Measurements from ENCODE around the gene BRAT1.
A peak's percentile ranks its signal among the peaks of the same experiment; 100 is the strongest.

BRAT1 gene

DNA sequence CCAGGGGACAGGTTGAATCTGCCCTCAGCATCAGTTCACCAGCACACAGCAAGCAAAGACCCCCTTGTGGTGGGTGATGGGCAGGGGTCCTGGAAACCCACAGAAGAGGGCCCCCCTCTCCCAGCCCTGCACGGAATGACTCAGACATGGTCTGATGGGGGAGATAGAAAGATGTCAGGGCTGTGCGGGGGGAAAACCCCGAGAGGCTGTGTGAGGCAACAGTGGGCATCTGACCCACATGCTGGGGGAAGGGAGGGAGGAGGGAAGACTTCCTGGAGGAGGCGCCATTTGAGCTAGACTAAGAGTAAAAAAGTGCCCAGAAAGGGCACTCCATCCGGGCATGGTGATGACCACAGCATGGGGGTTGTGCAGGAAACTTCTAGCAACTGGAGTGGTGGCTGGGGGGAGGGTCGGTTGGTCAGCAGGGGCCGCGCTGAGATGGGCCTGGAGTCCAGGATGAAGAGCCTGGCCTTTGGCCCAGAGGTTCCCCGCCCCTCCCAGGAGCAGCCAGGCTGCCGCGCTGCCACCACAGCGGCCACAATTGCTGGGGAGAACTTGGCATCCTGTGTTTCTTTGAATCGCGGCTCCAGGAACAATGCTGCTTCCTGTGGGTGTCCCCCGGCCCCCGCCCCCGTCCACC is 33.3 kb downstream of the BRAT1 start:
- no peak overlapping the region for H3K4me3 ChIP-seq (ENCODE audit: low read depth, low read length)
- no peak for TF ChIP-seq CTCF (IDR thresholded peaks at IDR 0.05; ENCODE audit: low read depth, low read length, missing control alignments)
- DNase-seq (ENCODE audit: low read depth) = no peak

- TF ChIP-seq CTCF (IDR thresholded peaks at IDR 0.05; ENCODE audit: low read depth, low read length, missing control alignments) = no peak
- H3K4me3 ChIP-seq (ENCODE audit: low read depth, low read length) = no peak overlapping the region
- DNase-seq (ENCODE audit: low read depth) = no peak
Measured at GRCh38 chr7:2521341-2521745, 34.0 kb downstream of the BRAT1 start.

- DNase-seq (ENCODE audit: low read depth) = no peak
Measured at GRCh38 chr7:2520761-2521290, 34.5 kb downstream of the BRAT1 start.

GRCh38 chr7:2520131-2520760 is 35.1 kb downstream of the BRAT1 start:
- TF ChIP-seq CTCF (IDR thresholded peaks at IDR 0.05; ENCODE audit: low read depth, low read length, missing control alignments) = no peak
- no peak overlapping the region for H3K4me3 ChIP-seq (ENCODE audit: low read depth, low read length)
- DNase-seq (ENCODE audit: low read depth) = no peak

More at GRCh38 chr7:2520761-2521290, 34.5 kb downstream of the BRAT1 start:
- no peak overlapping the region for H3K4me3 ChIP-seq (ENCODE audit: low read depth, low read length)
- TF ChIP-seq CTCF (IDR thresholded peaks at IDR 0.05; ENCODE audit: low read depth, low read length, missing control alignments) = no peak

DNA sequence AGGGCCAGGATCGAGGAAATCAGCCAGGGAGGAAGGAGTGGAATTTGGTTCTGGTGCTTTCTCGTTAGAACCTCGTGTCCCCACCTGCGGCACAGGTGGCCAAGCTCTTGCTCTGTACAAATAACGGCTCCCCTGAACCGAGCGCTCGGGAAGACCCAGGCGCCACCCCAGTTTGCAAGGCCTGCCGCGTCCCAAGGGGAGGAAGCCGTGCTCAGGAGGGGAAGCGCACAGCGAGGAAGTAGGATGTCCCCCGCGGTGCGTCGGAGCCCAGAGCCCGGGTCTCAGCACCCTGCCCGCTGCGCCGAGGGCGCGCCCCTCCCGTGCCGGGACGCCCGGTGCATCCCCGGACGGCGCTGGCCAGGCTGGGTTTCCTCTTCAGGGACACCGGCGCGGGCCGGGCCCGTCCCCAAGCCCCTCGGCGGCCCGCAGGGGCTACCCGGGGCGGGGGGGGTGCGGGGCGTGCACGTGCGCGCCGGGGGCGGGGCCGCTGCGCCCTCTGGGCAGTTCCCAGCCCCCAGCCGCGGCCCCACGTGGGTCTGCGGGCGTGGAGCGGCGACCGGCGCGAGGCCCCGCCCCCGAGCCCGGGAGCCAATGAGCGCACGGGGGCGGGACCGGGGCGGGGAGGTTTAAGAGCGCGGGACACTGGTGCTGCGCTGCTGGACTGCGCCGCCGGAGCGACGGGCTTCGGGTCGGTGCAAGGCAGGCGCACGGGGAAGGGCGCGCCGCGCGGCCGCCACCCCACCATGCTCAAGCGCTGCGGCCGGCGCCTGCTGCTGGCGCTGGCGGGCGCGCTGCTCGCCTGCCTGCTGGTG is 36.0 kb downstream of the BRAT1 start, which contains the start of gene LFNG:
TSS of gene LFNG (plus strand) at position 656 of the 812 bp plus-strand sequence. CDS start at position 744, 88 bp downstream.
- H3K4me3 ChIP-seq (ENCODE audit: low read depth, low read length) = peak within 1 kb of the TSS; percentile 56
- no peak for TF ChIP-seq CTCF (IDR thresholded peaks at IDR 0.05; ENCODE audit: low read depth, low read length, missing control alignments)

GRCh38 chr7:2518737-2519118 is 36.6 kb downstream of the BRAT1 start:
- peak overlapping the region; percentile 56 for H3K4me3 ChIP-seq (ENCODE audit: low read depth, low read length)
- TF ChIP-seq CTCF (IDR thresholded peaks at IDR 0.05; ENCODE audit: low read depth, low read length, missing control alignments) = no peak
- no peak for DNase-seq (ENCODE audit: low read depth)

More for the DNA sequence above, 36.0 kb downstream of the BRAT1 start, which contains the start of gene LFNG:
- peak; percentile 40 for DNase-seq (ENCODE audit: low read depth)

Data from GM12864 (cell line).